Measurements from ENCODE around the gene KCNMB1.

DNA sequence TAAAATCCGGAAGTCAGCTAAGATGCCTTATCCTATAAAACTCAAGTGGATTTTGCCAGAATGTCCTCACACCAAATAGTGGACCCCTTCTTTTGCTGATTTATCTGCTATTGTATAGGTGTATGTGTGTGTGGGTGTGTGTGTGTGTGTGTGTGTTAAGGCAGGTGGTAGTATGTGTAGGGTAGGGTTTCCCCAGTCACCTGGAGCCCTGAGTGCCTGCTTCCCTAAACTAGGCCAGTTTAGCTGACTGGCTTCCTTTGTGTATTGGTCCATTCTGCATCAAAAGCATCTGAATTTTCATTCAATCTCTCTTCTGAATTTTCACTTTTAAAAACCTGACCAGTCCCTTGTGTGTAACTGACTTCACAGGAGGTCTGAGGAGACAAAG, 49.4 kb downstream of the KCNMB1 start:
- TF ChIP-seq CTCF (IDR thresholded peaks at IDR 0.05; ENCODE audit: insufficient read depth, low read depth, low read length) (no peak), EZH2 (IDR thresholded peaks at IDR 0.05; ENCODE audit: insufficient read depth, low read length) (no peak)

All from astrocyte (in vitro differentiated cells and primary cell).